Testis (tissue), 3 donors: ENCODE results near the gene RBM6. TPM values are rescaled to one million over a fixed set of nuclear protein-coding genes. Genes with fewer than 3 reads are reported as not detected.

Experiments
- DNase-seq: peaks from one replicate; pipeline ENCODE4 v3.0.0-alpha.2; 2019
- H3K27ac ChIP-seq, 2 donors: fragments of 200-600 bp; sonication (generic); one replicate each; pipeline ENCODE4 v1.5.1; 2019
- H3K27me3 ChIP-seq: fragments of 200-600 bp; sonication (generic); one replicate; pipeline ENCODE4 v1.5.1; 2019
- H3K36me3 ChIP-seq: fragments of 200-600 bp; sonication (generic); one replicate; pipeline ENCODE4 v1.5.1; 2017; ENCODE audit warnings: low read depth; ENCODE audit errors: missing control alignments
- H3K4me1 ChIP-seq: fragments of 200-600 bp; sonication (generic); one replicate; pipeline ENCODE4 v1.5.1; 2019
- H3K4me3 ChIP-seq, 2 donors: fragments of 200-600 bp; sonication (generic); one replicate each; pipeline ENCODE4 v1.5.1; 2017 to 2019
- H3K9me3 ChIP-seq: fragments of 200-600 bp; sonication (generic); one replicate; pipeline ENCODE4 v1.5.1; 2017
- POLR2A ChIP-seq: fragments of 450-650 bp; IDR thresholded peaks from one replicate; pipeline ENCODE4 v1.6.1; 2017; ENCODE audit warnings: antibody characterized with exemption, mild to moderate bottlenecking, moderate library complexity
- WGBS, 2 donors: methylation state at CpG; one replicate each; pipeline ENCODE4 v1.1.5; 2018; 5-methylcytosine and 5-hydroxymethylcytosine counted together
- intact Hi-C: fragments of 100-400 bp; cut with DNase I; formaldehyde crosslinking; loops from one replicate; pipeline ENCODE4 v1.15.1; 2023; ENCODE audit warnings: low total_unique reads
- polyA plus RNA-seq: library from polyadenylated mRNA; stranded (reverse); fragments of 350-450 nt; fragmentation: Illumina TruSeq; extraction: RNeasy Lipid Tissue Mini Kit (QIAGEN cat#74804); gene quantifications from one replicate; pipeline ENCODE4 v1.2.3, GENCODE V29; 2014; ENCODE audit warnings: low read depth, low replicate concordance; ENCODE audit not compliant: insufficient read depth
- total RNA-seq, 2 donors: library from RNA; depleted of rRNA; stranded (reverse); fragments of >200 nt; gene quantifications; one replicate each; pipeline ENCODE4 v1.2.3, GENCODE V29; 2016
- TF ChIP-seq, protein P1 (sequence below), 3 experiments: fragments of 450-650 bp in 2 of 3; fragments of 200-600 bp in 1 of 3; sonication (generic) in 1 of 3; IDR thresholded peaks; one replicate each; pipeline ENCODE4 v1.5.1; 2016 to 2019; ENCODE audit warnings: antibody characterized with exemption in 3 of 3, mild to moderate bottlenecking in 2 of 3, moderate library complexity in 1 of 3

Gene RBM6
- total and polyA plus RNA-seq, 3 donors from 2014 or later = 104 to 229 (median 212) TPM

DNA sequence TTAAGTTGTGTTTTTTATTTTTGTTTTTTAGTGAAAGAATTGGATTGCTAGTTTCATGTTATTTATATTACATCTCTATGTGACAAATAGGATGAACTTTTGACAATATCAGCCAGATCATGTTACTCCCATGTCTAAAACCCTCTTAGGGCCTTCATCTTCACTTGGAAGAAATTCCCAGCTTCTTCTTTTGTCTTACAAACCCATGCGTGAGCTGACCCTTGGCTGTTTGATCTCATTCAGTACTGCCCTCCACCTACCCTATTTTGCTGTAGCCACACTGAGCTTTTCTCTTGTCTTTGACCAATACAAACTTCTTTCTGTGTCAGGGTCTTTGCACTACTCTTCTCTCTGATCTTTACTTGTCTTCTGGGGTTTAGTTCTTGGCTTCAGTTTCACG is 37.0 kb downstream of the RBM6 start:
- Histone ChIP-seq H3K27me3 (no peaks in the 10 kb centered on the region), H3K4me1 (no peaks in the 10 kb centered on the region), H3K4me3 (no peak overlapping the region), H3K27ac (no peak overlapping the region), H3K9me3 (no peaks in the 10 kb centered on the region), H3K36me3 (no peaks in the 10 kb centered on the region)
- DNase-seq = no peak
- 81 to 92% methylated on average over 2 of the region's 2 CpGs for WGBS, 2 donors
- TF ChIP-seq, protein P1, sequence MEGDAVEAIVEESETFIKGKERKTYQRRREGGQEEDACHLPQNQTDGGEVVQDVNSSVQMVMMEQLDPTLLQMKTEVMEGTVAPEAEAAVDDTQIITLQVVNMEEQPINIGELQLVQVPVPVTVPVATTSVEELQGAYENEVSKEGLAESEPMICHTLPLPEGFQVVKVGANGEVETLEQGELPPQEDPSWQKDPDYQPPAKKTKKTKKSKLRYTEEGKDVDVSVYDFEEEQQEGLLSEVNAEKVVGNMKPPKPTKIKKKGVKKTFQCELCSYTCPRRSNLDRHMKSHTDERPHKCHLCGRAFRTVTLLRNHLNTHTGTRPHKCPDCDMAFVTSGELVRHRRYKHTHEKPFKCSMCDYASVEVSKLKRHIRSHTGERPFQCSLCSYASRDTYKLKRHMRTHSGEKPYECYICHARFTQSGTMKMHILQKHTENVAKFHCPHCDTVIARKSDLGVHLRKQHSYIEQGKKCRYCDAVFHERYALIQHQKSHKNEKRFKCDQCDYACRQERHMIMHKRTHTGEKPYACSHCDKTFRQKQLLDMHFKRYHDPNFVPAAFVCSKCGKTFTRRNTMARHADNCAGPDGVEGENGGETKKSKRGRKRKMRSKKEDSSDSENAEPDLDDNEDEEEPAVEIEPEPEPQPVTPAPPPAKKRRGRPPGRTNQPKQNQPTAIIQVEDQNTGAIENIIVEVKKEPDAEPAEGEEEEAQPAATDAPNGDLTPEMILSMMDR (IDR thresholded peaks at IDR 0.05) = no peak
- TF ChIP-seq POLR2A = no peak
- intact Hi-C loops = no loop called here

DNA sequence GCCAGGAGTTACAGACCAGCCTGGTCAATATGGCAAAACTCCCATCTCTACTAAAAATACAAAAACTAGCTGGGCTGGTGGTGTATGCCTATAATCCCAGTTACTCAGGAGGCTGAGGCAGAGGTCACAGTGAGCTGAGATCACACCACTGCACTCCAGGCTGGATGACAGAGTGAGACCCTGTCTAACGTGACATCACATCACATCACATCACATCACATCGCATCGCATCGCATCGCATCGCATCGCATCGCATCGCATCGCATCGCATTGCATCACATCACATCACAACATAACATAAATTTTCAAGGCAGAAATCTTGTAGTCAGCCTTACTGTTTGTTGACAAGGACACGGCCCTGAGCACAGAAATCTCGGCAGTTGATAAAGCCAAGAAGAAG is 44.4 kb downstream of the RBM6 start:
- TF ChIP-seq POLR2A = no peak
- TF ChIP-seq, protein P1 (IDR thresholded peaks at IDR 0.05) = no peak
- peaks cover 5% of the 10 kb centered on the region for H3K4me1 ChIP-seq
- H3K9me3 ChIP-seq = no peaks in the 10 kb centered on the region
- no peak overlapping the region for H3K4me3 ChIP-seq
- H3K27ac ChIP-seq = no peak overlapping the region
- no peak for DNase-seq
- intact Hi-C loops = no loop called here
- H3K36me3 ChIP-seq = no peaks in the 10 kb centered on the region
- H3K27me3 ChIP-seq = no peaks in the 10 kb centered on the region
- 48 to 87% methylated on average over 13 of the region's 13 CpGs for WGBS, 2 donors

DNA sequence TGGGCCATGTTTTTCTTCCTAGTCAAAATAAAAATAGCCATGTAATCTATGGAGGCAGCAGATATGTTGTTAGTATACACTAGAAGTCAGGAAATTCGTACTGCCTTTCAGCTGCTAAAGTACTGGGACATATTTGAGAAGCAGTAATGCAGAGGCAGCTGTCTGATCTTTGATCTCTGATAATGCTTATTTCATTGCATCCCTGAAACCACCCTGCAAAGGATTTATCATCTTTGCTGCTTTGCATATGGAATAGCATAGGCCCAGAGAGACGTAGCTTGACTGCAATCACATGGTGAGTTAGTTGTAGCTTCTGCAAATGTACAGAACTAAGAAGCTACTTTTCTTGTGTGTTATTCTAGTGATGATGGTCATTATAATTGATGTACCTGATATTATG is 52.4 kb downstream of the RBM6 start:
- Histone ChIP-seq H3K4me1 (no peaks in the 10 kb centered on the region), H3K4me3 (no peak overlapping the region), H3K36me3 (no peaks in the 10 kb centered on the region), H3K9me3 (no peaks in the 10 kb centered on the region), H3K27ac (no peak overlapping the region), H3K27me3 (no peaks in the 10 kb centered on the region)
- 93 to 98% methylated on average over 2 of the region's 2 CpGs for WGBS, 2 donors
- TF ChIP-seq POLR2A = no peak
- TF ChIP-seq, protein P1 (IDR thresholded peaks at IDR 0.05) = no peak
- intact Hi-C loops = no loop called here
- no peak for DNase-seq

DNA sequence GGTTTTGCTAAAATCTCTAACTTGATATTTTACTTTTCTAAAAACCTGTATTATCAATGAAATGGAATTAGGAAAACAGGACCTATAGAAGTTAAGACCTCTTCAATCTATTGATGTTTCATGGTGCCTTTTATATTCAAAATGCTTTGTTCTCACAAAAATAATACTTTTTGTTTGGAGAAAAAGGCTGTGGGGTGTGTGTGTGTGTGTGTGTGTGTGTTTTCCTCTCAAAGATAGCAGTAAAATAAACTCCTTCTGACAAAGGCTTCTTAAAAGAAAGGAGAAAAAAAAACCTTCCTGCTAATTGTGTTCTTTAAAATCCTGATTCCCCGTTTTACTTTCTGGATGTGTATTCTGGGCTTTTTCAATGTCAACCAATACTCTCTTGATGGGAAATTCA is 54.5 kb downstream of the RBM6 start:
- intact Hi-C loops = no loop called here
- 94 to 96% methylated on average over 1 of the region's 1 CpG for WGBS, 2 donors
- Histone ChIP-seq H3K4me1 (no peaks in the 10 kb centered on the region), H3K4me3 (no peak overlapping the region), H3K36me3 (no peaks in the 10 kb centered on the region), H3K27me3 (no peaks in the 10 kb centered on the region), H3K27ac (no peak overlapping the region), H3K9me3 (no peaks in the 10 kb centered on the region)
- TF ChIP-seq, protein P1 (IDR thresholded peaks at IDR 0.05) = no peak
- no peak for TF ChIP-seq POLR2A
- no peak for DNase-seq

DNA sequence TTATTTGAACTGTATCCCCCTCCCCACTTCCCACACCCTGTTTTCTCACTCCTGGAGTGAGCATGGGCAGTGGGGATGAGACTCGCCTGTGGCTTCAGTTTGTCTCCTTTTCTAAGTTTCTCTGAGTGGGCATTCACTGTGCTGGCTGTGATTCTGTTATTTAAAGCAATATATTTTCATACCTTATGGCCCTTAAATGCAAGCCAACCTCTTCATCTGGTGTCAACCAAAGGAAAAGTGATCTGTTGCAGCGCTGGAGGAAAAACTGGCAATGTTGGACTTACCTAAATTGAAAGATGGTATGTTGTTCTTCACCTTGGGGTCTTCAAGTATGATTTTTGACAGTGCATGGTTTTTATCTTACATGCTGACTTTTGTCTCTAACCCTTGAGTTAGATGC is 56.1 kb downstream of the RBM6 start:
- no peak for DNase-seq
- Histone ChIP-seq H3K4me1 (no peaks in the 10 kb centered on the region), H3K9me3 (no peaks in the 10 kb centered on the region), H3K36me3 (no peaks in the 10 kb centered on the region), H3K4me3 (no peak overlapping the region), H3K27me3 (no peaks in the 10 kb centered on the region), H3K27ac (no peak overlapping the region)
- intact Hi-C loops = no loop called here
- TF ChIP-seq, protein P1 (IDR thresholded peaks at IDR 0.05) = no peak
- no peak for TF ChIP-seq POLR2A
- WGBS, 2 donors = 93 to 97% methylated on average over 2 of the region's 2 CpGs
